Left ventricle myocardium inferior (tissue), 1 donor: Measurements from ENCODE around the gene CDH4. TPM values are rescaled to one million over a fixed set of nuclear protein-coding genes. Genes with fewer than 3 reads are reported as not detected.

Experiments used
- DNase-seq: peaks from one replicate; pipeline ENCODE4 v3.0.0-alpha.2; 2020
- H3K27ac ChIP-seq: fragments of 200-600 bp; replicated peaks from 2 replicates; pipeline ENCODE4 v1.8.0; 2021
- H3K27me3 ChIP-seq: fragments of 200-600 bp; 2 replicates; pipeline ENCODE4 v1.8.0; 2021; ENCODE audit warnings: low read depth
- H3K36me3 ChIP-seq: fragments of 200-600 bp; 2 replicates; pipeline ENCODE4 v1.8.0; 2021
- H3K4me1 ChIP-seq: fragments of 200-600 bp; 2 replicates; pipeline ENCODE4 v1.8.0; 2021
- H3K4me3 ChIP-seq: fragments of 200-600 bp; 2 replicates; pipeline ENCODE4 v1.8.0; 2021; ENCODE audit warnings: mild to moderate bottlenecking, moderate library complexity
- H3K9me3 ChIP-seq: fragments of 200-600 bp; replicated peaks from 2 replicates; pipeline ENCODE4 v1.8.0; 2021
- intact Hi-C: fragments of 100-400 bp; cut with micrococcal nuclease; formaldehyde crosslinking; loops from one replicate; pipeline ENCODE4 v1.11.0; 2022
- total RNA-seq: library from RNA; stranded (reverse); fragmentation: NEBNext Ultra II Directional; extraction: Animal tissue kit (Norgen Biotek cat#: 25700); gene quantifications from one replicate; pipeline ENCODE4 v1.2.1, GENCODE V29; 2021
- TF ChIP-seq, protein P1 (sequence below): fragments of 200-600 bp; IDR thresholded peaks from 2 replicates; pipeline ENCODE4 v1.8.0; 2021; ENCODE audit warnings: antibody characterized with exemption, mild to moderate bottlenecking, borderline replicate concordance
- donor health status: DM: no; HTN: yes; CAD: no; lungs with severe emphysema.

CDH4 gene
- total RNA-seq, 1 donor from 2014 or later, result 0.05 TPM

DNA sequence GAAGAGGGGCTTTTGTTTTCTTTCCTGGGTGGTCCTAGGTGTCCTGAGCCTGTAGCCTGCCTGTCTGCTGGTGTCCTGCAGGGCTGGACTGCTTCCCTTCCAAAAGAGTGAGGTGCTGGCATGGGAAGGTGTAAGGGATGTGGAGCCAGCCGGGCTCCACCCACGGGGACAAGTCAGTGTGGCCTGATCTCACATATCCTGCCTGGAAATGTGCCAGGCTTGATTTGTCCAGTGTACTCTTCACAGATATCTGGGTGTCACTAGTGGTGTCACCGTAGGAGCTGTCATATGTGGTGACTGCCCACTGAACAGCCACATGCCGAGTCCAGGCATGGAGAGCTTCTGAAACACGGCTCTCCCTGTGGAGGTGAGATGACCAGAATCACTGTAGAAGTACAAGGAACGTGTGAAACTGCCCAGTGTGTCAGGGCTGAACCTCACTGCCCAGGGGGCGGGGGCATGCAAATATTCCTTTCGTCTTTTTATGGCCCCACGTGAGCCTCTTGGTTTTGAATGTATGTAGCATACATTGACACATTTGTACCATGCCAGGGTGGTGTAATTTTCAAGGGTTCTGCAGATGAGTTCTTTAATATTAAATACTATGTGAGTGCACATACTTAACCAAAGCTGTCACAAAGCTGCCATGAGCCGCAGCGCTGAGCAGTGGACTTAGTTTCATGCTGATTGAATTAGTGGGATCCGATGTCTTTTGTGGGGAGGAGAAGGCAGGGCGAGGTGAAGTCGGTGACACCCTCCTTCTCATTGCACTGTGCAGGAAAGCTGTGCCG, 55.8 kb downstream of the CDH4 start:
- TF ChIP-seq, protein P1, sequence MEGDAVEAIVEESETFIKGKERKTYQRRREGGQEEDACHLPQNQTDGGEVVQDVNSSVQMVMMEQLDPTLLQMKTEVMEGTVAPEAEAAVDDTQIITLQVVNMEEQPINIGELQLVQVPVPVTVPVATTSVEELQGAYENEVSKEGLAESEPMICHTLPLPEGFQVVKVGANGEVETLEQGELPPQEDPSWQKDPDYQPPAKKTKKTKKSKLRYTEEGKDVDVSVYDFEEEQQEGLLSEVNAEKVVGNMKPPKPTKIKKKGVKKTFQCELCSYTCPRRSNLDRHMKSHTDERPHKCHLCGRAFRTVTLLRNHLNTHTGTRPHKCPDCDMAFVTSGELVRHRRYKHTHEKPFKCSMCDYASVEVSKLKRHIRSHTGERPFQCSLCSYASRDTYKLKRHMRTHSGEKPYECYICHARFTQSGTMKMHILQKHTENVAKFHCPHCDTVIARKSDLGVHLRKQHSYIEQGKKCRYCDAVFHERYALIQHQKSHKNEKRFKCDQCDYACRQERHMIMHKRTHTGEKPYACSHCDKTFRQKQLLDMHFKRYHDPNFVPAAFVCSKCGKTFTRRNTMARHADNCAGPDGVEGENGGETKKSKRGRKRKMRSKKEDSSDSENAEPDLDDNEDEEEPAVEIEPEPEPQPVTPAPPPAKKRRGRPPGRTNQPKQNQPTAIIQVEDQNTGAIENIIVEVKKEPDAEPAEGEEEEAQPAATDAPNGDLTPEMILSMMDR, result no peak
- Histone ChIP-seq H3K27me3 (peaks cover 70% of the 10 kb centered on the region), H3K27ac (no peak overlapping the region), H3K4me3 (no peak overlapping the region), H3K36me3 (no peaks in the 10 kb centered on the region), H3K9me3 (no peaks in the 10 kb centered on the region), H3K4me1 (no peaks in the 10 kb centered on the region)
- no peak for DNase-seq
- intact Hi-C loops, result no loop called here

DNA sequence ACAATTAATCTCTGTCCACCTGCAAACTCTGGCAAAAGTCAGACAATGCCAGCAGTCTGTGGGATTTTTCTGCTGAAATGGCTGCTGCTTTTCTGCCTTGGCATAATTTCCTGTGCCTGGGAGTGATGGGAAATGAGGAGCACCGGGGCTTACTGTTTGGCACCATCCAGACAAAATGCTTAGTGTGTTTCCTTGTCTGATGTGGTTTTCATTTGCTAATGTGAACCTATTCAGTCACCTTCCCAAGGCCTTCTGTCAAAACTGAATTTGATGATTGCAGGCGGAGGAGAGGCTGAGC, 56.4 kb downstream of the CDH4 start:
- Histone ChIP-seq H3K36me3 (no peaks in the 10 kb centered on the region), H3K9me3 (no peaks in the 10 kb centered on the region), H3K4me1 (no peaks in the 10 kb centered on the region), H3K27me3 (peaks cover 70% of the 10 kb centered on the region), H3K27ac (no peak overlapping the region), H3K4me3 (no peak overlapping the region)
- intact Hi-C loops, result no loop called here
- DNase-seq, result no peak
- TF ChIP-seq, protein P1, result no peak

DNA sequence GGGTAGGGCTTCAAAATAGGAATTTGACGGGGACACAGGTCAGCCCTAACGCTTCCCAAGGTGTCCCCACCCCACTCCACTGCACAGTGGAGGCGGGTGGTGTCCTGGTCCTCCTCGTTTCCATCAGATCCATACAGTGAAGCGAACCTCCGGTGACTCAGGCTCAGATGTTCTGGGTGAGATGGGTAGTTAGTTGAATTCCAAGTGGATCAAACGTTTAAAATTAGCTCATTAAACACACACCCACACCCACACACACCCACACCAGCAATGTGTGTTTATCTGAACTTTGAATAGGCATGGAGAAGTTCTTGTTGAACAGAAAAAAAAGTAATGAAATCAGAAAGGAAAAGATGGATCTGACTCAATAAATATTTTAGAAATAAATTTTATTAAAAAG, 58.9 kb downstream of the CDH4 start:
- TF ChIP-seq, protein P1, result no peak
- Histone ChIP-seq H3K36me3 (no peaks in the 10 kb centered on the region), H3K9me3 (no peaks in the 10 kb centered on the region), H3K4me1 (no peaks in the 10 kb centered on the region), H3K27me3 (peaks cover 80% of the 10 kb centered on the region), H3K27ac (no peak overlapping the region), H3K4me3 (no peak overlapping the region)
- no peak for DNase-seq
- intact Hi-C loops, result no loop called here

DNA sequence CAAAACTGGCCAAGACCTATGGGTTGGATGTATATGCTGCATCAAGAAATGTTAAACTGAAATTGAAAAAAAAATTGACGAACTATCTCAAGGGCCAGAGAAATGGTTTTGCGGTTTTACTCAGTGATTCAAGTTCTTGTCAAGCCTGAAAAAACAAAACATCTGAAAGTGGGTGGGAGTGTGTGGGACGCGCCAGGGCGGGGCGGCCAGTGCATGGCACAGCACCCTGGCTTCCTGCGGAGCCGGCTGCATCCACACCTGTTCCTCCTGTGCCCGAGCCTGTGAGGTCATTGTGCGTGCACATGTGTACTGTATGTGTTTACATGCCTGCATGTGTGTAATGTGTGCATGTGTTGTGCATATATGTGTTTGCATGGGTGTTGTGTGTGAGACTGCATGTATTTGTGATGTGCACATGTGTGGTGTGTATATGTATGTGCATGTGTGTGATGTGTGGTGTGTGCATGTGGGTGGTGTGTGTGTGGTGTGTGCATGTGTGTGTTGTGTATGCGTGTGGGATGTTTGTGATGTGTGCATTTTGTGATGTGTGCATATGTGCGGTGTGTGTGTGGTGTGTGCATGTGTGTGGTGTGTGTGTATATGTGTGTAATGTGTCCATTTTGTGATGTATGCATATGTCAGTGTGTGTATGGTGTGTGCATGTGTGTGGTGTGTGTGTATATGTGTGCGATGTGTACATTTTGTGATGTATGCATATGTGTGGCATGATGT, 59.8 kb downstream of the CDH4 start:
- intact Hi-C loops, result no loop called here
- peaks cover 80% of the 10 kb centered on the region for H3K27me3 ChIP-seq
- TF ChIP-seq, protein P1, result no peak
- no peaks in the 10 kb centered on the region for H3K36me3 ChIP-seq
- no peaks in the 10 kb centered on the region for H3K9me3 ChIP-seq
- H3K27ac ChIP-seq, result no peak overlapping the region
- H3K4me3 ChIP-seq, result no peak overlapping the region
- no peaks in the 10 kb centered on the region for H3K4me1 ChIP-seq
- no peak for DNase-seq

DNA sequence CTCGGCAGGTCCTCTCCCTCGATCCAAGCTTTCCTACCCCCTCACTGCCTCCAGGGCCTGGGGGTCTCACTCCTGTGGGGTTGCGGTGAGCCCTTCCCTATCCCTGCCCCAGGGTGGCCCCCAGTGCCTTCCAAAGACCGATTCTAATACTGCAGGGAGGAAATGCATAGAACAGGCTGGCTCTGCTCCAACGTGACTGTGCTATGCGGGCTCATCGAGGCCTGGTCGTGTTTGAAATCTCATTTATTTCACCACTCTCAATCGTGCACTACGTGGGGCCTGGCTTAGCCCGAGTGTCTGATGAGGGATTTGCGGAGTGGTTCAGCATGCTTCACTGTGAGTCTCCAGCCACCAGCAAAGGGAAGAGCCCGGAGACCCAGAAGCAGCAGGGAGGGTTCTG, 60.9 kb downstream of the CDH4 start:
- H3K36me3 ChIP-seq, result no peaks in the 10 kb centered on the region
- H3K27me3 ChIP-seq, result peaks cover 80% of the 10 kb centered on the region
- intact Hi-C loops, result no loop called here
- no peak overlapping the region for H3K27ac ChIP-seq
- TF ChIP-seq, protein P1, result no peak
- H3K9me3 ChIP-seq, result no peaks in the 10 kb centered on the region
- no peak for DNase-seq
- H3K4me1 ChIP-seq, result no peaks in the 10 kb centered on the region
- no peak overlapping the region for H3K4me3 ChIP-seq
